COLO668 (cell line): Measurements from ENCODE around the gene MCOLN1.
A peak's percentile ranks its signal among the peaks of the same experiment; 100 is the strongest.

Source experiments
- DNase-seq: peaks from one replicate; lab custom pipeline; 2025; ENCODE audit not compliant: unreplicated experiment; lab: John Stamatoyannopoulos, UW

The MCOLN1 gene

DNA sequence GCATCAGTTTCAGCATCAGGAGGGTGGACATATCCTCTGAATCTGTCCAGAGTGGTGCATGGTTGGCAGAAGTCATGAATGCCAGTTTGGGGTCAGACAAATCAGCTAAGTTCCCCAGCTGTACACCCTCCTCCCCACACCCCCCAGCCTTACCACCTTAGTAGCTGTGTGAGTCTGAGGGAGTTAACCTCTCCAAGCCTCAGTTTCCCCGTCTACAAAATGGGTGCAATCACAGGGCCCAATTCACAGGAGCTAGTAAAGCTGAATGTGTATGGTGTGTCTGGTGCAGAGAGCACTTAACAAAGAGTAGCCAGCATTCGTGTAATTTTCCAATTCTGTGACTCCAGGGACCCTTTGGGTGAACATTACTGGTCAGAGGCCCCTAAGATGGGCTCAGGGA, 19.9 kb upstream of the MCOLN1 start:
- no peak for DNase-seq

DNA sequence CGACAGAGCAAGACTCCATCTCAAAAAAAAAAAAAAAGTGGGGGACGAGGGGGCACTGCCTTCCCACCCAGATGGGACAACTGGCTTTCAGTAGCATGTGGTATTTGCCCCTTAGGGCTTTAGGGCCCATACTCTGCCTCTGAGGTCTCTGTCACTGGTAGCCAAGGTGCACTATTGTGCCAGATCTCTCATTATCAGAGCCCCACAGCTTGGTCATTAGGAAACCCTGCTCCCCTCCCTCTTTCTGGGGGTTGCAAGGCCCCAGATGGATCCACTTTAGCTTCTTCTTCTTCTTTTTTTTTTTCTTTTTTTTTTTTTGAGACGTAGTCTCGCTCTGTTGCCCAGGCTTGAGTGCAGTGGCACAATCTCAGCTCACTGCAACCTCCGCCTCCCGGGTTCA, 17.7 kb upstream of the MCOLN1 start:
- DNase-seq, result no peak

DNA sequence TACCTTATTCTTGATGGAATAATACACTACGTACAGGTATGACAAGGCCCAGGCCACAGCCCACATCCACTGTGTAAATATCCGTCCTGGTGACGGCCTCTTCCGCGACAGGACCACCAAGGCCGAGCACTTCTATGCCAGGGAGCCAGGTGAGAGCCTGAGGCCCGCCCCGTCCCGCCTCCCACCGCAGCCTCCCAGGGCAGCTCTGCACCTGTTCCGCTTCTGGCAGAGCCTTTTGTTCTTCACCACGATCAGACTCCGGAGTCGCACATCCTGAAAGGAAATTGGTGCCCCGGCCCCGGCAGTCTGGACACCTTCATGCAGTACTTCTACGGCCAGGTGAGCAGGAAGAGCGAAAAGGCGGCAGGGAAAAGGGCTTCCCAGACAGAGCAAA, 17.1 kb upstream of the MCOLN1 start:
- DNase-seq, result peak; percentile 83

DNA sequence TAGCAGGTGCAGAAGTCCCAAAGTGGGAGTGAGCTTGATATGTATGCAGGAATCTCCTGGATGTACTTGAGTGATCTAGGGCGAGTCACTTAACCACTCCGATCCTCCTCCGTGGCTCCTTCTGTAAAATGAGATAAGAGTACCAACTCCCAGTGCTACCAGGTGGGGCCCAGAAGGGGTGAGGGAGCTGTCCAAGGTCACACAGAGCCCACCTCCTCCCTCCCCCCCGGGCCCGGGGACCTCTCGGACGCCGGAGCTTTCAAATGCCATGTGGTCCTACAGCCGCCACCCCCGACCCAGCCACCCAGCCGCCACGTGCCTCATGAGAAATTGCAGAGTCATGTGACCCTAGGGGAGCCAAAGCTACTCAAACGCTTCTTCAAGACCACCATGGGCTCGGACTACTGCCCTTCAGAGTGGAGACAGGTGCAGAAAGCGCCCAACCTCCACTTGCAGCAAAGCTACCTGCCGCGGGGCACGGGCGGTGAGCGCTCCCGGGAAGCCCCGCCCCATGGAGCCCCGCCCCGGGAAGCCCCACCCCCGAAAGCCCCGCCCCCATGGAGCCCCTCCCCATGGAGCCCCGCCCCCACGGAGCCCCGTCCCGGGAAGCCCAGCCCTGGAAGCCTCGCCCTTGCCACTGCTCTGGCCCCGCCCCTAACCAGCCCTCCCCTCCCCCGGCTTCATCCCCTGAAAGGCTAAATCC, 16.6 kb upstream of the MCOLN1 start:
- DNase-seq, result peak; percentile 79

DNA sequence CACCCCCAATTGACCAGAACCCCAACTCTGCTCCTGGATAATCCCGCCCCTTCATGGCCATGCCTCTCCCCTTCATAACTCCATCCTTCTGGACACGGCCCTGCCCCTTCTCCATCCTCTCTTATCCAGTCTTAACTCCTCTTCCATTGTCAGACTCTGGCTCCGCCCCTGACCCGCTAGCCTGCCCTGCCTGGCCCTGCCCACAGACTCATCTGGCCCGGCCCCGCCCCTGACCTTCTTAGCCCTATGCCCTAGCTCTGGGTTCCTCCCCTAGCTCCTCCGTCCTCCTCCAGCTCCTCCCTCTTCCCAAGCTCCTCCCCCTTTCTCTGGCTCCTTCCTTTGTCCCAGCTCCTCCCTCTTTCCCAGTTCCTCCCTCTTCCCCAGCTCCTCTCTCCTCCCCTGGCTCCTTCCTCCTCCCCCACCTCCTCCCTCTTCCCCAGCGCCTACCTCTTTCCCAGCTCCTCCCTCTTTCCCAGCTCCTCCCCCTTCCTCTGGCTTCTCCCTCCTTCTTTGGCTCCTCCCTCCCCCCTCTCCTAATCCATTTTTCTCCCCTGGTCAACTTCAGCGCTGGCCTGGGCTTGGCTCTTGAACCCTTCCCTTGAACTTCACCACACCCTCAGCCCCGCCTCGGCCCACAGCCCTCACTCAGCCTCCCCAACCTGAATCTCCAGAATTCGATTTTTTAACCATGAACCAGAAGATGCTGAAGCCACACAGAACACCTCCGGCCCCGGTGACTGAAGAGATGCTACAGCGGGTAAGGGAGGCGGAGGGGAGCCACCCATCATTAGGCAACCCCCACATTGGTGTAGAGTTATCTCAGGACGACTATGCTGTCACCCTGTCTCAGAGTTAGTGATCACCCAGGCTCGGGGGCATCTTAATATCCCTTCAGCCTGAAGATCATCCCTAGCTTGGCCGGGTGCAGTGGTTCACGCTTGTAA, 15.8 kb upstream of the MCOLN1 start:
- DNase-seq, result peak; percentile 83

DNA sequence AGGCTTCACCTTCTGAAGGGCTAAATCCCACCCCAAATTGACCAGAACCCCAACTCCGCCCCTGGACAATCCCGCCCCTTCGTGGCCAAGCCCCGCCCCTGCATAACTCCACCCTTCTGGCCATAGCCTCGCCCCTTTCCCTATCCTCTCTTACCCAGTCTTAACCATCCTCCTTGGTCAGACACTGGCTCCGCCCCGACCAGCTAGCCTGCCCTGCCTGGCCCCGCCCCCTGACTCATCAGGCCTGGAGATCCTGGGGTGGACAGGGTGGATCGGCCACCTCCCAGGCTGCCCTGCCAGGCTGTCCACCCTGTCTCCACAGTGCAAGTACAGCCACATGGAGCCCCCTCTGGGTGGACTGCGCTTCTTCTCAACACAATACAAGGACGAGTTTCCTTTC, 14.5 kb upstream of the MCOLN1 start:
- peak; percentile 50 for DNase-seq

DNA sequence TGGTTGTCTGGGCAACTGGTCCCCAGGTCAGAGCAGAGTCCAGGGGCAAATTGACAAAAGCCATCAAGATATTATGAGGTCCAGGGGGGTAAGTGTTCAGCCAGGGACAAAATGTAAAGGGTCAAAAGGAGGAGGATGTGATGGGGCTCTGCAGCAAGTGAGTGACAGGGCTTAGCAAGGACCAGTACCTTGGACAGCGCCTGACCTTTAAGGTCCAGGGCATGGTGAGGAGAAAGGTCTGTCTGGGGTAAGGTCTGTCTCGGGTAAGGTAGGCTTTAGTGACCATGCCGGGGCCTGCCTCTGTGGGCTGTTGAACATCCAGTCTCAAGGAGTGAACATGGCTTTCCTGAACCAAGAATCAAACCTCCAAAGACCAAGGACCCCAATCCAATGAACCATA, 12.8 kb upstream of the MCOLN1 start:
- DNase-seq, result no peak

DNA sequence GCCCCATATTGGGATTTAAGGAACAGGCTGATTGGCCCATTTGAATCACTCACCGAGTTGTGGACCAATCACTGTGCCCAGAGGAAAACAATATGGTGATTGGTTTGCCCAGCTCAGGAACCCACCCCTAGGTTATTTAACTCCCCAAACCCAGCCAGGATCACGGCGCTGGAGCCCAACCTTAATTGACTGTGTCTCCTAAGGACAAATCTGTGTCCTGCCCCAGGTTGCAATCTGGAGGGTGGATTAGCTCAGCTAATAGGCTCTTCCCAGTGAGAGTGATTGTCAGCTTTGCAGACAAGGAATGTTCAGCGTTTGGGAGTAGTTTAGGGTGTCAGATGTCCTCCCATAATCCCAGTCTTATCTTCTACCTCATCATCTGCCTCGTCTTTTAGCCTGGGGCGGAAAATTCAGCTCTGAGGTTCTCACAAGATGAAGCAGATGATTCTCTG, 10.0 kb upstream of the MCOLN1 start:
- no peak for DNase-seq

DNA sequence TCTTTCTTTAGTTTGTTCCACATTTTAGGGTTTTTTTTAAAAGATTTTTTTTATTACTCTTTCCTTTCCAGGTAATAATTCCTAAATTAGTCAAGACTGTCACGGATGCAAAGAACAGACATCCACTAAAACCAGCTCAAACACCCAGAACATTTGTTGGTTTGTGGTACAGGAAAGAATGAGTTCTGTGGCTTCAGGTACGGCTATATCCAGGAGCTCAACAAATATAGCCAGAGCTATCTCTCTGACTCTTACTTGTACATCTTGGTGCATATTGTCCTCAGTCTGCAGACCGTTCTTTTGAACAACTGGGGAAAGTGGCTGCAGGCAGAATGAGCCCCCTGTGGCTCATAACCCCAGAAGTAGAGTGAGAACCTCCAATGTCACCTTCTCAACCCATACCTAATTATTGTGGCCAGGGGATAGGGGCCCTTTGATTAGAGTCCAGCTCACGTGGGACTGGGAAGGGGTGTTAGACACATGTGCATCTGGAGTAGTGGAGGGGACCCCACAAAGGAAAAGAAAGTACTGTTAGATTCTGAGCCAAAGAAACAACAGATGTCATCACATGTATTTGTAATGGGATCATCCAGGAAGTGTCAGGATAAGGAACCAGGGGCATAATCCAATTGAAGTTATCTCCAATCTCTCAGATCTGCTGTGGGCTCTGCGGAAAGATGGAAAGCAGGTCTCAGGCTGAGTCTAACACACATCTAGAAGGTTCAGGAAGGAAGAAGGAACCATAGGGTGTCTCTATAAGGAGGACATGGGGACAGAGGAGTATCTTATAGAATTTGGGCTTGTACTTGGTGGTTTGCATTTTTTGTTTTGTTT, 8.4 kb upstream of the MCOLN1 start:
- no peak for DNase-seq

DNA sequence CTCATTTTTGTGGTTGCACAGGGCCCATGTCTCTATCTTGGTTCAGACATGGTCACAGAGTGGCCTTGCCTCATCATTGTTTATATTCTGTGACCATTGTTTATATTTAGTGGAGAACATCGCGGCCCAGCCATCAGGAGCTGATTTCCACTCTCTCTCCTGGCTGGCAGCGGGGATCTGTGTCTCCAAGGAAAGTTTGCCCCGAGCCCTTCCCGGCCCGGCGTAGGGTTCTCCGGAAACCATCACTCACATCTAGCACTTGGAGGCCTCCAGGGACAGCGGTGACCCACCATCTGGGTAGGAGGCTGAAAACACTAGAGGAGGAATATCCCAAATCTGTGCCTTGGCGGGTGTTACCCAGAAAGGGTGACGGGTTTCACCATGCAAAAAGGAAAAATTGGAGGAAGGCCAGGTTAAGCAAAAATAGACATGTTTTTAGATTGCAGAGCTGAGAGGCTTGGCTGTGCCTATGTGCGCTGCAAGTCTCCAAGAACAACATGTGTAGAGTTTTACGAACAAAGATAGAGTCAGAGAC, 7.2 kb upstream of the MCOLN1 start:
- DNase-seq, result no peak

DNA sequence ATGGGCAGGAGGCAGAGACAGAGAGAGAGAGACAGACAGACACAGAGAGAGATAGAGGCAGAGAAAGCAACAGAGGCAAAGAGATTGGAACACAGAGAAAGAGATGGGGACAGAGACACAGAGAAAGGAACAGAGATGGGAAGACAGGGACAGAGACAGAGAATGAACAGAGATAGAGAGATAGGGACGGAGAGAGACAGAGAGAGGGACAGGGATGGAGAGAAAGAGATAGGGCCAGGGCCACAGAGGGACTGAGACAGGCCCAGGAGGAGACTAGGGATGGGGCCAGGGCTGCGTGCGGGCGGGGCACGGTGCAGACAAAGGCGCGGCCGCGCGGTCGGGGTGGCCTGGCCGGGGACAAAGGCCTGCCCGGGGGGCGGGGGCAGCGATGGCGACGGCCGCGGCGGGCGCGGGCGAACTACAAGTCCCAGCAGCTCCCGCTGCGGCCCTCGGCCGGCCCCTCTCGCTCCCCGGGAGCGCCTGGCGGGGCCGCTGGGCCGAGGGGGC, 6.7 kb upstream of the MCOLN1 start, which contains the start of gene ZNF358:
TSS of gene ZNF358 (plus strand) at position 459 of the 507 bp plus-strand sequence. CDS start 3,140 bp downstream, outside the sequence.
- peak; percentile 84 for DNase-seq

DNA sequence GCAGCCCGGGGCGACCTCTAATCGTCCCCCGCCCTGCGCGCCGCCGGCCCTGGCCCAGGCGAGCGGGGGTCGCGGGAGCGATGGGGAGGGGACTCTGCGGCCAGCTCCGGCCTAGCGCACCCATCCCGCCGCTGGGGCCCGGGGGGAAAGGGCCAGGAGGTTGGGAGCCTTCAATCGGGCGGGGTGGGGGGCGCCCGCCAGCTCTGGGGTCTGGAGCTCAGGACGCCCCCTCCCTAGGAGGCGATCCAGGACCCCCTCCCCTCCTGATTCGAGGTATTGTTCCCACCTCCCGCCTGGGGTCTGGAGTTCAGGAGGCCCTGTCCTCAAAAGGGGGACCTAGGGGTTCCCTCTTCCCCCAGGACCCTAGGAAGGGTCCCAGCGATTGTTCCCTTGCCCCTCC, 6.1 kb upstream of the MCOLN1 start:
- DNase-seq, result no peak

DNA sequence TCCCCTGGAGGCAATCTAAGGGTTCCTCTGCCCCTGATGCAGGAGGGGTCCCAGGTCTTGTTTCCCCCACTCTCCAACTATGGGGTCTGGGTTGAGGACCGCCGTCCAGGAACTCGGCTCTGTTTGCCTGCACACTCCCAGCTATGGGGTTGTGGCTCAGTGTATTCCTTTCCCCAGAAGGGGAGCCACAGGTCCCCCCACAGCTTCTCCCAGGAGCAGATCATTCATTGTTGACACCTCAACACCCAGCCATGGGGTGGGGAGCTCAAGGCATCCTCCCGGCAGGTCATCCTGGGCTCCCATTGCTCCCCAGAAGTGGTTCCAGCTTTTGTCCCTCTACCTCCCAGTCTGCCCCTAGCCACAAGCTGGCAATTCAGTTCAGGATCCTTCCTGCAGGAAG, 5.5 kb upstream of the MCOLN1 start:
- no peak for DNase-seq

DNA sequence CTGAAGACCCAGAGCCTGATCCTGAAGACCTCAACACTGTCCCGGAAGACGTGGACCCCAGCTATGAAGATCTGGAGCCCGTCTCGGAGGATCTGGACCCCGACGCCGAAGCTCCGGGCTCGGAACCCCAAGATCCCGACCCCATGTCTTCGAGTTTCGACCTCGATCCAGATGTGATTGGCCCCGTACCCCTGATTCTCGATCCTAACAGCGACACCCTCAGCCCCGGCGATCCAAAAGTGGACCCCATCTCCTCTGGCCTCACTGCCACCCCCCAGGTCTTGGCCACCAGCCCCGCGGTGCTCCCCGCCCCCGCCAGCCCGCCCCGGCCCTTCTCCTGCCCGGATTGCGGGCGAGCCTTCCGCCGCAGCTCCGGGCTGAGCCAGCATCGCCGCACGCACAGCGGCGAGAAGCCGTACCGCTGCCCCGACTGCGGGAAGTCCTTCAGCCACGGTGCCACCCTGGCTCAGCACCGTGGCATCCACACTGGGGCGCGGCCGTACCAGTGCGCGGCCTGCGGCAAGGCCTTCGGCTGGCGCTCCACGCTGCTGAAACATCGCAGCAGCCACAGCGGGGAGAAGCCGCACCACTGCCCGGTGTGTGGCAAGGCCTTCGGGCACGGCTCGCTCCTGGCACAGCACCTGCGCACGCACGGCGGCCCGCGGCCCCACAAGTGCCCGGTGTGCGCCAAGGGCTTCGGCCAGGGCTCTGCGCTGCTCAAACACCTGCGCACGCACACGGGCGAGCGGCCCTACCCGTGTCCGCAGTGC, 2.9 kb upstream of the MCOLN1 start:
- DNase-seq, result no peak

DNA sequence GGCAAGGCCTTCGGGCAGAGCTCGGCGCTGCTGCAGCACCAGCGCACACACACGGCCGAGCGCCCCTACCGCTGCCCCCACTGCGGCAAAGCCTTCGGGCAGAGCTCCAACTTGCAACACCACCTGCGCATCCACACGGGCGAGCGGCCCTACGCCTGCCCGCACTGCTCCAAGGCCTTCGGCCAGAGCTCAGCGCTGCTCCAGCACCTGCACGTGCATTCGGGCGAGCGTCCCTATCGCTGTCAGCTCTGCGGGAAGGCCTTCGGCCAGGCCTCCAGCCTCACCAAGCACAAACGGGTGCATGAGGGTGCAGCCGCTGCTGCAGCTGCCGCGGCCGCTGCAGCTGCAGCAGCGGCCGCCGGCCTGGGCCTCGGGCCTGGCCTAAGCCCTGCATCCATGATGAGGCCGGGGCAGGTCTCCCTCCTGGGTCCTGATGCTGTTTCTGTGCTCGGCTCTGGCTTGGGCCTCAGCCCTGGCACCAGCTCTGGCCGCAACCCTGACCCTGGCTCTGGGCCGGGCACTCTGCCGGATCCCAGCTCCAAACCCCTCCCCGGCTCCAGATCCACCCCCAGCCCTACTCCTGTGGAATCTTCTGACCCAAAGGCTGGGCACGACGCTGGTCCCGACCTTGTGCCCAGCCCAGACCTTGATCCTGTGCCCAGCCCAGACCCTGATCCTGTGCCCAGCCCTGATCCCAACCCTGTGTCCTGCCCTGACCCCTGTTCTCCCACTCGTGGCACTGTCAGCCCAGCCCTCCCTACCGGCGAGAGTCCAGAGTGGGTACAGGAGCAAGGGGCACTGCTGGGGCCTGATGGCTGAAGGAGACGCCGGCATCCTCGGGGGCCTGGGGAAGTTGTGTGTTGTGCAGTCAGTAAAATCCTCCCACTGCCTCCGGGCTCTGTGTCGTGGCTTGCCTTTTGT, 2.0 kb upstream of the MCOLN1 start:
- DNase-seq, result no peak

DNA sequence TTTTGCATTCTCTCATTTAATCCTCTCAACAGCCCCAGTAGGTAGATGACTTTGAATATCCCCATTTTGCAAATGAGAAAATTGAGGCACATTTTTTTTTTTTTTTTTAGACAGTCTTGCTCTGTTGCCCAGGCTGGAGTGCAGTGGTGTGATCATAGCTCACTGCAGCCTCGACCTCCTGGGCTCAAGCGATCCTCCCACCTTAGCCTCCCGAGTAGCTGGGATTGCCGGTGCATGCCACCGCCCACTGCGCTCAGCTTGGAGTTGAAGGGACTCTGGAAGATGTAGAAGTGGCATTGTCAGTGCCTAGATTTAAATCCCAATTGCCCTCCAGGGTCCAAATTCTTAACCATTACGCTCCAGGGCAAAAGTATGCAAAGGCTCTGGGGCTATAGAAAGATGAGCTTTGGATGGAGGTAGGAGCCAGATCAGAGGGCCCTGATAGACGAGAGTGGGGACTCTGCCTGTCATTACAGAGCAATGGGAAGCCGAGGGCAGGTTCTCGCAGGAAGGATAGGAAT, 813 bp upstream of the MCOLN1 start:
- DNase-seq, result no peak

DNA sequence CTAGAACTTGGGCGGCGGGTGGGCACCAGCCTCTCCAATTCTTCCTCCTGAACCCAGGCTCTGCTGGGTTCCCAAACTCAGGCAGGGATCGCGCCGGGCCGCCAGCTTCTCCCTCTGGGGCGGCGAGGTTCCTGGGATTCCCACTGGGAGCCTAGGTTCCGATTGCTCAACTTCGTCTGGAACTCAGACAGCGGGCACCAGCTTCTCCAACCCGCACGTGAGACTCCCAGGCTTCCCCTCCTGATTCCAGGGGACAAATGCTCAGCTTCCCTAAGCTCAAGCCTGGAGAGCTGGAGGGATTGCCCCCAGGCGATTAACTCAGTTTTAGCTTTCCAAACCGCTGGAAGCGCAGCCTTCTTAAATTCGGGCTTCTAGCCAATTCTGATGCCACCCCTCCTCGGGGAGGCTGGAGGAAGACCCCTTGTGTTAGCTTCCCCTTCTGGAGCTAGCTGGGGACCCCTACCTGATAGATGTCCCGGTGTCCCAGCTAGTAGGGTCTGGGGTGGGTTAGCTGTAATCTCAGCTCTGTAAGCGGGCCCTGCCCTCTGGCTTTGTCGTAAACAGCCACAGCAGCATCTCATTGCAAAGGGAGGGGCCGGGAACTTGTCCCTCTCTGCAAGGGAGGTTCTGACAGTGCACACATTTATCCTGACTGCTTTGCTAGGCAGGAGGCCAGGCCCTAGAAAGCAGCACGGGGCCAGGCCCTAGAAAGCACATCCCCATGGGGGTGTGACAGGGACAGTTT, 671 bp downstream of the MCOLN1 start:
- no peak for DNase-seq

DNA sequence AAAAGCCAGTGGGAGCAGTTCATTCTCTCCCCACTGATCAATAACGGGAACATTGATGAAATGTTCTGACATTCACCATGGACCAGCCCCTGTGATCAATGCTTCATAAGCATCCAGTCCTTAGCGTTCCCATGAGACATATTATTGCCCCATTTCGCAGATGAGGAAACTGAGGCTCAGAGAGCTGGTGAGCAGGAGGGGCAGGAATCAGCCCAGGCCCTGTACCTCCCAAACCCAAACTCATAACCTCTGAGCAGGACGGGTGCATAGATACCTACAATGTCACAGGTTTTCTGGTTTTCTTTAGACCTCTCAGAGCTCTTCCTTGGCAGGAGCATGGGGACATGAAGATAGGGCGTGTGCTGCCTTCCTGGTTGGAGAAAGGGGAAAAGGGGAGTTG, 2.1 kb downstream of the MCOLN1 start:
- DNase-seq, result no peak
